ENCODE results near the gene HELQ.
"Not testable (repeated sequence)": the region's sequence is repeated elsewhere in the genome, so short reads cannot be mapped to it uniquely, and the experiment has no call there.

The HELQ gene, protein sequence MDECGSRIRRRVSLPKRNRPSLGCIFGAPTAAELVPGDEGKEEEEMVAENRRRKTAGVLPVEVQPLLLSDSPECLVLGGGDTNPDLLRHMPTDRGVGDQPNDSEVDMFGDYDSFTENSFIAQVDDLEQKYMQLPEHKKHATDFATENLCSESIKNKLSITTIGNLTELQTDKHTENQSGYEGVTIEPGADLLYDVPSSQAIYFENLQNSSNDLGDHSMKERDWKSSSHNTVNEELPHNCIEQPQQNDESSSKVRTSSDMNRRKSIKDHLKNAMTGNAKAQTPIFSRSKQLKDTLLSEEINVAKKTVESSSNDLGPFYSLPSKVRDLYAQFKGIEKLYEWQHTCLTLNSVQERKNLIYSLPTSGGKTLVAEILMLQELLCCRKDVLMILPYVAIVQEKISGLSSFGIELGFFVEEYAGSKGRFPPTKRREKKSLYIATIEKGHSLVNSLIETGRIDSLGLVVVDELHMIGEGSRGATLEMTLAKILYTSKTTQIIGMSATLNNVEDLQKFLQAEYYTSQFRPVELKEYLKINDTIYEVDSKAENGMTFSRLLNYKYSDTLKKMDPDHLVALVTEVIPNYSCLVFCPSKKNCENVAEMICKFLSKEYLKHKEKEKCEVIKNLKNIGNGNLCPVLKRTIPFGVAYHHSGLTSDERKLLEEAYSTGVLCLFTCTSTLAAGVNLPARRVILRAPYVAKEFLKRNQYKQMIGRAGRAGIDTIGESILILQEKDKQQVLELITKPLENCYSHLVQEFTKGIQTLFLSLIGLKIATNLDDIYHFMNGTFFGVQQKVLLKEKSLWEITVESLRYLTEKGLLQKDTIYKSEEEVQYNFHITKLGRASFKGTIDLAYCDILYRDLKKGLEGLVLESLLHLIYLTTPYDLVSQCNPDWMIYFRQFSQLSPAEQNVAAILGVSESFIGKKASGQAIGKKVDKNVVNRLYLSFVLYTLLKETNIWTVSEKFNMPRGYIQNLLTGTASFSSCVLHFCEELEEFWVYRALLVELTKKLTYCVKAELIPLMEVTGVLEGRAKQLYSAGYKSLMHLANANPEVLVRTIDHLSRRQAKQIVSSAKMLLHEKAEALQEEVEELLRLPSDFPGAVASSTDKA

GRCh38 chr4:83455281-83456183, at the start of gene HELQ, which contains the start of gene MRPS18C:
Gene HELQ (minus strand): TSS chr4:83455823. CDS start chr4:83455693, 130 bp downstream.
Gene MRPS18C (plus strand): TSS chr4:83456058. CDS start chr4:83456078, 20 bp downstream.
- Histone ChIP-seq H3K27me3 (ENCODE audit: insufficient read depth, insufficient read length) (no peaks in the 10 kb centered on the region), H3K4me1 (ENCODE audit: insufficient read depth, insufficient read length) (no peaks in the 10 kb centered on the region), H3K9ac (ENCODE audit: insufficient read length, low read depth) (peak within 1 kb of the TSS; percentile 89), H3K9me3 (ENCODE audit: insufficient read depth, low read length) (no peaks in the 10 kb centered on the region), H3K4me3 (ENCODE audit: insufficient read length, low read depth) (peak within 1 kb of the TSS; percentile 91), H3K36me3 (ENCODE audit: insufficient read depth, insufficient read length, low read length) (peaks cover 43% of the 10 kb centered on the region)
- DNase-seq (ENCODE audit: low read depth, low spot score), result peak; percentile 91
- TF ChIP-seq YY1 (IDR thresholded peaks at IDR 0.05; ENCODE audit: insufficient read depth, insufficient read length) (peak; percentile 60), ZNF274 (IDR thresholded peaks at IDR 0.05; ENCODE audit: low read depth, low read length) (no peak)

- no peak for TF ChIP-seq YY1 (IDR thresholded peaks at IDR 0.05; ENCODE audit: insufficient read depth, insufficient read length)
- TF ChIP-seq ZNF274 (IDR thresholded peaks at IDR 0.05; ENCODE audit: low read depth, low read length), result no peak
- no peak for TF ChIP-seq SUZ12 (IDR thresholded peaks at IDR 0.05; ENCODE audit: extremely low read depth, insufficient read depth, insufficient read length)
- Histone ChIP-seq H3K4me1 (ENCODE audit: insufficient read depth, insufficient read length) (no peaks in the 10 kb centered on the region), H3K9ac (ENCODE audit: insufficient read length, low read depth) (no peak overlapping the region), H3K27me3 (ENCODE audit: insufficient read depth, insufficient read length) (no peaks in the 10 kb centered on the region), H3K9me3 (ENCODE audit: insufficient read depth, low read length) (no peaks in the 10 kb centered on the region), H3K4me3 (ENCODE audit: insufficient read length, low read depth) (no peak overlapping the region), H3K36me3 (ENCODE audit: insufficient read depth, insufficient read length, low read length) (no peaks in the 10 kb centered on the region)
- DNase-seq (ENCODE audit: low read depth, low spot score), result no peak
Observed at GRCh38 chr4:83504996-83505395, 49.4 kb upstream of the HELQ start.

DNA sequence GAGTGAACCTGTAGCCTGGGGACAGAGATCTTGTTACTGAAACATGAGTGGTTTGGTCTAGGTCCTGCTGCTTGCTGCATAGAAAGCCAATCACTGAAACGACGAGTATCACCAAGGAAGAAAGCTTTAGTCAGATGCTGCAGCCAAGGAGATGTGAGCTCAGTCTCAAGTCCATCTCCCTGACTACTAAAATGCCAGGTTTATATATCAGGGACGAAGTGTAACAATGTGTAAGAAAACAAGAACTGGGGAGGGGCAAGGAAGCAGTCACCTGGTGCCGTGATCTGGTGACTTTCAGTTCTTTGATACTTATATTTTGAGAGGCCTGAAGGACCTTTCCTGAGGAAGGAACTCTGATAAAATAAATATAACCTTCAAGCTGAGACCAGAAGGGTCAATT, 48.9 kb upstream of the HELQ start:
- H3K4me3 ChIP-seq (ENCODE audit: insufficient read length, low read depth), result no peak overlapping the region
- TF ChIP-seq SUZ12 (IDR thresholded peaks at IDR 0.05; ENCODE audit: extremely low read depth, insufficient read depth, insufficient read length), result no peak
- TF ChIP-seq YY1 (IDR thresholded peaks at IDR 0.05; ENCODE audit: insufficient read depth, insufficient read length), result no peak
- no peak for TF ChIP-seq ZNF274 (IDR thresholded peaks at IDR 0.05; ENCODE audit: low read depth, low read length)
- H3K9ac ChIP-seq (ENCODE audit: insufficient read length, low read depth), result no peak overlapping the region
- H3K9me3 ChIP-seq (ENCODE audit: insufficient read depth, low read length), result no peaks in the 10 kb centered on the region
- no peaks in the 10 kb centered on the region for H3K4me1 ChIP-seq (ENCODE audit: insufficient read depth, insufficient read length)
- H3K27me3 ChIP-seq (ENCODE audit: insufficient read depth, insufficient read length), result no peaks in the 10 kb centered on the region
- H3K36me3 ChIP-seq (ENCODE audit: insufficient read depth, insufficient read length, low read length), result no peaks in the 10 kb centered on the region
- no peak for DNase-seq (ENCODE audit: low read depth, low spot score)

GRCh38 chr4:83503974-83504373, 48.4 kb upstream of the HELQ start:
- DNase-seq (ENCODE audit: low read depth, low spot score), result no peak
- no peak overlapping the region for H3K4me3 ChIP-seq (ENCODE audit: insufficient read length, low read depth)
- no peaks in the 10 kb centered on the region for H3K9me3 ChIP-seq (ENCODE audit: insufficient read depth, low read length)
- H3K36me3 ChIP-seq (ENCODE audit: insufficient read depth, insufficient read length, low read length), result no peaks in the 10 kb centered on the region
- TF ChIP-seq YY1 (IDR thresholded peaks at IDR 0.05; ENCODE audit: insufficient read depth, insufficient read length), result no peak
- no peak for TF ChIP-seq ZNF274 (IDR thresholded peaks at IDR 0.05; ENCODE audit: low read depth, low read length)
- no peak for TF ChIP-seq SUZ12 (IDR thresholded peaks at IDR 0.05; ENCODE audit: extremely low read depth, insufficient read depth, insufficient read length)
- no peaks in the 10 kb centered on the region for H3K27me3 ChIP-seq (ENCODE audit: insufficient read depth, insufficient read length)
- no peak overlapping the region for H3K9ac ChIP-seq (ENCODE audit: insufficient read length, low read depth)
- H3K4me1 ChIP-seq (ENCODE audit: insufficient read depth, insufficient read length), result no peaks in the 10 kb centered on the region

GRCh38 chr4:83501671-83502070, 46.0 kb upstream of the HELQ start:
- not testable (repeated sequence) for H3K4me3 ChIP-seq (ENCODE audit: insufficient read length, low read depth); H3K9ac ChIP-seq (ENCODE audit: insufficient read length, low read depth); H3K4me1 ChIP-seq (ENCODE audit: insufficient read depth, insufficient read length)

GRCh38 chr4:83498187-83498586, 42.6 kb upstream of the HELQ start:
- Histone ChIP-seq H3K27me3 (ENCODE audit: insufficient read depth, insufficient read length) (no peaks in the 10 kb centered on the region), H3K4me1 (ENCODE audit: insufficient read depth, insufficient read length) (no peaks in the 10 kb centered on the region), H3K9me3 (ENCODE audit: insufficient read depth, low read length) (no peaks in the 10 kb centered on the region), H3K9ac (ENCODE audit: insufficient read length, low read depth) (no peak overlapping the region), H3K4me3 (ENCODE audit: insufficient read length, low read depth) (no peak overlapping the region), H3K36me3 (ENCODE audit: insufficient read depth, insufficient read length, low read length) (no peaks in the 10 kb centered on the region)
- no peak for DNase-seq (ENCODE audit: low read depth, low spot score)
- TF ChIP-seq SUZ12 (IDR thresholded peaks at IDR 0.05; ENCODE audit: extremely low read depth, insufficient read depth, insufficient read length) (no peak), YY1 (IDR thresholded peaks at IDR 0.05; ENCODE audit: insufficient read depth, insufficient read length) (no peak), ZNF274 (IDR thresholded peaks at IDR 0.05; ENCODE audit: low read depth, low read length) (no peak)

More at GRCh38 chr4:83501671-83502070, 46.0 kb upstream of the HELQ start:
- H3K27me3 ChIP-seq (ENCODE audit: insufficient read depth, insufficient read length); DNase-seq (ENCODE audit: low read depth, low spot score); H3K36me3 ChIP-seq (ENCODE audit: insufficient read depth, insufficient read length, low read length); H3K9me3 ChIP-seq (ENCODE audit: insufficient read depth, low read length): not testable (repeated sequence)

GRCh38 chr4:83496085-83496917, 40.7 kb upstream of the HELQ start:
- H3K4me3 ChIP-seq (ENCODE audit: insufficient read length, low read depth); DNase-seq (ENCODE audit: low read depth, low spot score); H3K9ac ChIP-seq (ENCODE audit: insufficient read length, low read depth); H3K4me1 ChIP-seq (ENCODE audit: insufficient read depth, insufficient read length); H3K27me3 ChIP-seq (ENCODE audit: insufficient read depth, insufficient read length); H3K9me3 ChIP-seq (ENCODE audit: insufficient read depth, low read length); H3K36me3 ChIP-seq (ENCODE audit: insufficient read depth, insufficient read length, low read length): not testable (repeated sequence)
